Measurements from ENCODE around the gene ZBTB11. TPM values are rescaled to one million over a fixed set of nuclear protein-coding genes. Genes with fewer than 3 reads are reported as not detected.

The ZBTB11 gene
- total RNA-seq, 1 experiment from 2014 or later = 20.4 TPM

DNA sequence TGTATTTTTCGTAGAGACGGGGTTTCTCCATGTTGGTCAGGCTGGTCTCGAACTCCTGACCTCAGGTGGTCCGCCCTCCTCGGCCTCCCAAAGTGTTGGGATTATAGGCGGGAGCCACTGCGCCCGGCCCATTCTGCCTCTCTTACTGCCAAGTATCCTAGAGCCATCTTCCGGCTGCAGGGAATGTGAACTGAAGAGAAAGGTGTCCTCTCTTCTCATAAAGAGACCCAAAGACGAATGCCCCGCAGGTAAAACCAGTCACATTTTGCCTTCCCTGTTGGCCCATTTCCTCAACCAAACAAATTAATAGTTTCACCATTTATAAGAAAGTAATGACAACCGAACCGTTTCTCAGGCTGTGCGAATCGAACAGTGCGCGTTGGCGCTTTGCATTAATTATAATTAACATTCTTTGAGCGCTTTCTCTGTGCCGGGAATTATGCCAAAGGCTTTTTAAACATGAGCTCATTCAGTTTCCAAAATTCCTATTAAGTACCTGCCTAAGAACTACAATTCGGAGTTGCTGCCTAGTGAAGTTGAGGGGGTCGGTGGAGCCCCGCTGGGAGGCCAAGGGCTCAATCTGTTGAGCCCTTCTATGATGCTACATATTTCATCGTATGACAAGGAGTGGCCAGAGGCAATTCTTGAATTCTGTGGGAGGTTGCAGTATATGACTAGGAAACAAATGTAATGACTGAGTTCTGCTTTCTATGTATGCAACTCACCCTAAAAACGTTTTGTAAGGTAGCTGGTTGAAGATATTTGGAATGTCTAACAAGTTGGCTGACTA, 10.4 kb upstream of the ZBTB11 start:
- TF ChIP-seq ZFX (IDR thresholded peaks at IDR 0.05) = peak; percentile 35; the same call in 1 of the 2 replicates
- TF ChIP-seq, protein P1, sequence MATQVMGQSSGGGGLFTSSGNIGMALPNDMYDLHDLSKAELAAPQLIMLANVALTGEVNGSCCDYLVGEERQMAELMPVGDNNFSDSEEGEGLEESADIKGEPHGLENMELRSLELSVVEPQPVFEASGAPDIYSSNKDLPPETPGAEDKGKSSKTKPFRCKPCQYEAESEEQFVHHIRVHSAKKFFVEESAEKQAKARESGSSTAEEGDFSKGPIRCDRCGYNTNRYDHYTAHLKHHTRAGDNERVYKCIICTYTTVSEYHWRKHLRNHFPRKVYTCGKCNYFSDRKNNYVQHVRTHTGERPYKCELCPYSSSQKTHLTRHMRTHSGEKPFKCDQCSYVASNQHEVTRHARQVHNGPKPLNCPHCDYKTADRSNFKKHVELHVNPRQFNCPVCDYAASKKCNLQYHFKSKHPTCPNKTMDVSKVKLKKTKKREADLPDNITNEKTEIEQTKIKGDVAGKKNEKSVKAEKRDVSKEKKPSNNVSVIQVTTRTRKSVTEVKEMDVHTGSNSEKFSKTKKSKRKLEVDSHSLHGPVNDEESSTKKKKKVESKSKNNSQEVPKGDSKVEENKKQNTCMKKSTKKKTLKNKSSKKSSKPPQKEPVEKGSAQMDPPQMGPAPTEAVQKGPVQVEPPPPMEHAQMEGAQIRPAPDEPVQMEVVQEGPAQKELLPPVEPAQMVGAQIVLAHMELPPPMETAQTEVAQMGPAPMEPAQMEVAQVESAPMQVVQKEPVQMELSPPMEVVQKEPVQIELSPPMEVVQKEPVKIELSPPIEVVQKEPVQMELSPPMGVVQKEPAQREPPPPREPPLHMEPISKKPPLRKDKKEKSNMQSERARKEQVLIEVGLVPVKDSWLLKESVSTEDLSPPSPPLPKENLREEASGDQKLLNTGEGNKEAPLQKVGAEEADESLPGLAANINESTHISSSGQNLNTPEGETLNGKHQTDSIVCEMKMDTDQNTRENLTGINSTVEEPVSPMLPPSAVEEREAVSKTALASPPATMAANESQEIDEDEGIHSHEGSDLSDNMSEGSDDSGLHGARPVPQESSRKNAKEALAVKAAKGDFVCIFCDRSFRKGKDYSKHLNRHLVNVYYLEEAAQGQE (IDR thresholded peaks at IDR 0.05; ENCODE audit: low read depth) = no peak
- TF ChIP-seq ZNF274 (IDR thresholded peaks at IDR 0.05; ENCODE audit: low read depth, low read length) = no peak
- TF ChIP-seq, protein P2, sequence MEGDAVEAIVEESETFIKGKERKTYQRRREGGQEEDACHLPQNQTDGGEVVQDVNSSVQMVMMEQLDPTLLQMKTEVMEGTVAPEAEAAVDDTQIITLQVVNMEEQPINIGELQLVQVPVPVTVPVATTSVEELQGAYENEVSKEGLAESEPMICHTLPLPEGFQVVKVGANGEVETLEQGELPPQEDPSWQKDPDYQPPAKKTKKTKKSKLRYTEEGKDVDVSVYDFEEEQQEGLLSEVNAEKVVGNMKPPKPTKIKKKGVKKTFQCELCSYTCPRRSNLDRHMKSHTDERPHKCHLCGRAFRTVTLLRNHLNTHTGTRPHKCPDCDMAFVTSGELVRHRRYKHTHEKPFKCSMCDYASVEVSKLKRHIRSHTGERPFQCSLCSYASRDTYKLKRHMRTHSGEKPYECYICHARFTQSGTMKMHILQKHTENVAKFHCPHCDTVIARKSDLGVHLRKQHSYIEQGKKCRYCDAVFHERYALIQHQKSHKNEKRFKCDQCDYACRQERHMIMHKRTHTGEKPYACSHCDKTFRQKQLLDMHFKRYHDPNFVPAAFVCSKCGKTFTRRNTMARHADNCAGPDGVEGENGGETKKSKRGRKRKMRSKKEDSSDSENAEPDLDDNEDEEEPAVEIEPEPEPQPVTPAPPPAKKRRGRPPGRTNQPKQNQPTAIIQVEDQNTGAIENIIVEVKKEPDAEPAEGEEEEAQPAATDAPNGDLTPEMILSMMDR (IDR thresholded peaks at IDR 0.05 in 2 of 3, conservative IDR thresholded peaks at IDR 0.05 in 1 of 3; ENCODE audit: borderline replicate concordance in 1 of 3, insufficient read depth in 1 of 3, low read depth in 2 of 3, low read length in 2 of 3) = no peak
- H3K27me3 ChIP-seq (ENCODE audit: insufficient read depth, low read length) = no peaks in the 10 kb centered on the region
- RAD21 ChIA-PET (ENCODE audit: low non-redundant PET in 1 of 2, low total read pairs in 2 of 2, uncharacterized antibody in 2 of 2, unreplicated experiment in 2 of 2) = no interaction called here
- H3K27ac ChIP-seq (ENCODE audit: low read depth, low read length) = peak overlapping the region; percentile 80
- H3K9me3 ChIP-seq (ENCODE audit: control insufficient read depth in 1 of 2, insufficient read depth in 1 of 2, low read depth in 1 of 2, low read length in 2 of 2) = no peaks in the 10 kb centered on the region
- intact Hi-C loops (cut with micrococcal nuclease) = no loop called here
- peaks cover 21 to 36% of the 10 kb centered on the region in 2 experiments for H3K36me3 ChIP-seq (ENCODE audit: control insufficient read depth in 1 of 2, insufficient read depth in 2 of 2, low read length in 2 of 2)
- POLR2A ChIA-PET = interaction anchor here (1.1 to 3.8 kb wide), 4 partner anchors 11 to 37 kb away, joined by 3 to 45 read pairs (median 4); partner anchors contain the start of genes CEP97 and ZBTB11
- peaks cover 42% of the 10 kb centered on the region for H3K79me2 ChIP-seq (ENCODE audit: insufficient read depth, low read length)
- peak overlapping the region; percentile 80 to 89 for H3K4me3 ChIP-seq (replicated peaks in 1 of 2; ENCODE audit: low read depth in 1 of 2, low read length in 2 of 2)
- CTCF ChIA-PET = interaction anchor here (1.0 kb wide), 1 partner anchor 11 kb away, joined by 4 read pairs; no protein-coding TSS in a partner anchor
- peak overlapping the region; percentile 81 for H3K4me2 ChIP-seq (ENCODE audit: low read length)
- H3K9me2 ChIP-seq (ENCODE audit: insufficient read depth) = no peaks in the 10 kb centered on the region
- peaks cover 20% of the 10 kb centered on the region for H4K20me1 ChIP-seq (ENCODE audit: insufficient read depth)
- H3K4me1 ChIP-seq (ENCODE audit: control insufficient read depth in 1 of 2, insufficient read depth in 2 of 2, low read length in 2 of 2) = peaks cover 9 to 19% of the 10 kb centered on the region in 2 experiments; a peak in 3 of 4 replicates
- H2AFZ ChIP-seq (ENCODE audit: low read depth, low read length, poor library complexity, severe bottlenecking) = no peak overlapping the region
- peak; percentile 33 for ATAC-seq
- peak overlapping the region; percentile 94 for H3K9ac ChIP-seq (ENCODE audit: low read length)
- no peak for DNase-seq (ENCODE audit: low read depth, low spot score)
- TSS peak; percentile 86 for BruUV-seq (replicated peaks)
